Measurements from ENCODE around the gene MOV10. TPM values are rescaled to one million over a fixed set of nuclear protein-coding genes. Genes with fewer than 3 reads are reported as not detected.
"Not testable (repeated sequence)": the region's sequence is repeated elsewhere in the genome, so short reads cannot be mapped to it uniquely, and the experiment has no call there.

Gene MOV10
- total RNA-seq, 2 experiments from 2014 or later: 100 to 102 TPM

DNA sequence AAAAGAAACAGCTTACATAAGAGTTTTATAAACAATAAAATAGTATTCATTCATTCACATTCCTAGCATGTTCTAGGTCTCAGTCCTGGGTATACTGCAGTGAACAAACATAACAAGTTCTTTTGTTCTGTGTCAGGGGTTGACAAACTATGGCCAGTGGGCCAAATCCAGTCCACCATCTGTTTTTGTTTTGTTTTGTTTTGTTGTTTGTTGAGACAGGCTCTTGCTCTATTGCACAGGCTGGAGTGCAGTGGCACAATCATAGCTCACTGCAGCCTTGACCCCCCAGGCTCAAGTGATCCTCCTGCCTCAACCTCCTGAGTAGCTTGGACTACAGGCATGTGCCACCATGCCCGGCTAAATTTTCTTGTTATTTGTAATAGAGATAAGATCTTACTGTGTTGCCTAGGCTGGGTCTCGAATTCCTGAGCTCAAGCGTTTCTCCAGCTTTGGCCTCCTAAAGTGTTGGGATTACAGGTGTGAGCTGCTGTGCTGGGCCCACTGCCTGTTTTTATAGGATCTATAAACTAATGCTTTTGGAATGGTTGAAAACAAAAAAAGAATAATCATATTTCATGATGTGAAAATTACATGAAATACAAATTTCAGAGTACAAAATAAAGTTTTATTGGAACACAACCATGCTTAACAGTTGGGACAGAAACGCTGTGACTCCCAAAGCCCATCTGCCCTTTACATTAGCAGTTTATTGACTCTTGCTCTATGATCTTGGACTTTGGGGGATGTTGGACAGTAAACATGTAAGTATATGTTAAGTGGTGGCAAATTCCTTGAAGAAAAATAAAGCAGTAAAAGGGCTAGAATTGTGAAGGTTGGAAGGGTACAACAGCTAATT, 37.0 kb upstream of the MOV10 start:
- Mint-ChIP-seq H3K36me3 (ENCODE audit: low read depth) (peaks cover 36% of the 10 kb centered on the region), H3K27me3 (no peaks in the 10 kb centered on the region), H3K4me1 (peaks cover 53% of the 10 kb centered on the region), H3K4me3 (no peak overlapping the region), H3K27ac (no peak overlapping the region), H3K9me3 (no peaks in the 10 kb centered on the region)
- ChIA-PET POLR2A (interaction anchor here (0.6 to 5.1 kb wide), 10 partner anchors 7 to 36 kb away, joined by 3 to 76 read pairs (median 4); partner anchors contain the start of genes CAPZA1, MOV10 and ST7L), CTCF (interaction anchor here (1.1 to 2.3 kb wide), 4 partner anchors 15 to 136 kb away, joined by 3 to 9 read pairs (median 7); partner anchors contain the start of gene MOV10)
- no peak for DNase-seq

DNA sequence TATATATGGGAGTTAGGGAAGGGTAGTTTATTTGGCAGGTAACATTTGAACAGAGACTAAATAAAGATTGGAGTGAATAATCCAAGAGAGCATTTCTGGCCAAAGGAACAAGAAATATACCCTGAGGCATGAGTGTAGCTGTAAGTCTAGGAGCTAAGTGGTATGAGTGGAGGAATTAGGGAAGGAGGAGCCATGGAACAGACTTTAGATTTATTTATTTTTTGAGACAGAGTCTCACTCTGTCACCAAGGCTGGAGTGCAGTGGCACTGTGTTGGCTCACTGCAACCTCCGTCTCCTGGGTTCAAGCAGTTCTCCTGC, 36.4 kb upstream of the MOV10 start:
- no peak for DNase-seq
- Mint-ChIP-seq H3K36me3 (ENCODE audit: low read depth) (peaks cover 34% of the 10 kb centered on the region), H3K27me3 (no peaks in the 10 kb centered on the region), H3K27ac (no peak overlapping the region), H3K9me3 (no peaks in the 10 kb centered on the region), H3K4me1 (peaks cover 51% of the 10 kb centered on the region), H3K4me3 (no peak overlapping the region)
- POLR2A ChIA-PET: interaction anchor here (0.7 to 5.1 kb wide), 6 partner anchors 10 to 36 kb away, joined by 3 to 76 read pairs (median 4); partner anchors contain the start of genes CAPZA1, MOV10 and ST7L
- CTCF ChIA-PET: interaction anchor here (1.5 kb wide), 1 partner anchor 14 kb away, joined by 6 read pairs; no protein-coding TSS in a partner anchor

DNA sequence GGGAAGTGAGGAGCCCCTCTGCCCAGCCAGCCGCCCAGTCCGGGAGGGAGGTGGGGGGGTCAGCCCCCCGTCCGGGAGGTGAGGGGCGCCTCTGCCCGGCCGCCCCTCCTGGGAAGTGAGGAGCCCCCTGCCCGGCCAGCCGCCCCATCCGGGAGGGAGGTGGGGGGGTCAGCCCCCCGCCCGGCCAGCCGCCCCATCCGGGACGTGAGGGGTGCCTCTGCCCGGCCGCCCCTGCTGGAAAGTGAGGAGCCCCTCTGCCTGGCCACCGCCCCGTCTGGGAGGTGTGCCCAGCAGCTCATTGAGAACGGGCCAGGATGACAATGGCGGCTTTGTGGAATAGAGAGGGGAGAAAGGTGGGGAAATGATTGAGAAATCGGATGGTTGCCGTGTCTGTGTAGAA, 34.0 kb upstream of the MOV10 start:
- H3K27me3 Mint-ChIP-seq, H3K9me3 Mint-ChIP-seq, DNase-seq, CTCF ChIA-PET, H3K4me3 Mint-ChIP-seq, POLR2A ChIA-PET, H3K27ac Mint-ChIP-seq: not testable (repeated sequence)
- Mint-ChIP-seq H3K36me3 (ENCODE audit: low read depth) (peaks cover 29% of the 10 kb centered on the region), H3K4me1 (peaks cover 39% of the 10 kb centered on the region)

DNA sequence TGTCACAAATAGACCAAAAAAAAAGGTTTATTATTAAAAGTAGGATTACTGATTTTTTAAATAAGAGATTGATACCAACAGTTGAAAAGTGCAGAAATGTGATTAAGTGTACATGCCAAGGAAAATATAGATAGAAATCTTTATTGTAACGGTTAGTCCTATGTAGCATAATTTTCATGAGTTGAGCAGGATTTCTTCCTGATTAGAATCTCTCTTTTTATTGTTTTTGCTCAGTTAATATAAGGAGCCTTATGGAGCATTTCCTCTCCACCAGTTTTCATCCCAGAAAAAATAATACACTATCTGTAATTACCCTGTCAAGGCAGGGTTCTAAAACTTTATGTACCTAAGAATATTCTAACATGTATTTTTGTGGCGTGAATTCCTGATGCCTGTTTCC, 31.4 kb upstream of the MOV10 start:
- H3K4me3 Mint-ChIP-seq: no peak overlapping the region
- ChIA-PET CTCF (no interaction called here), POLR2A (no interaction called here)
- peaks cover 40% of the 10 kb centered on the region for H3K36me3 Mint-ChIP-seq (ENCODE audit: low read depth)
- H3K9me3 Mint-ChIP-seq: no peaks in the 10 kb centered on the region
- DNase-seq: no peak
- H3K27ac Mint-ChIP-seq: no peak overlapping the region
- no peaks in the 10 kb centered on the region for H3K27me3 Mint-ChIP-seq
- H3K4me1 Mint-ChIP-seq: peaks cover 31% of the 10 kb centered on the region

DNA sequence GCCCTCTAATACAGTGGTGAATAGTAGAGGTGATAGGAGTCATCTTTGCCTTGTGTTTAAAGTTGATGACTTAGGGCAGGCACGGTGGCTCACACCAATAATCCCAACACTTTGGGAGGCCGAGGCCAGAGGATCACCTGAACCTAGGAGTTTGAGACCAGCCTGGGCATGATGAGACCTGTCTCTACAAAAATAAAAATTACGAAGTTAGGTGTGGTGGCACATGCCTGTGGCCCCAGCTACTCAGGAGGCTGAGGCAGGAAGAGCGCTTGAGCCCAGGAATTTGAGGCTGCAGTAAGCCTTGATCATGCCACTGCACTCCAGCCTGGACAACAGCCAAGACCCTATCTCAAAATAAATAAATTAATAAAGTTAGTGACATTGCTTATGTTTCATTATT, 28.2 kb upstream of the MOV10 start:
- no peaks in the 10 kb centered on the region for H3K27me3 Mint-ChIP-seq
- H3K4me1 Mint-ChIP-seq: peaks cover 38% of the 10 kb centered on the region
- DNase-seq: no peak
- peaks cover 65% of the 10 kb centered on the region for H3K36me3 Mint-ChIP-seq (ENCODE audit: low read depth)
- H3K27ac Mint-ChIP-seq: no peak overlapping the region
- no peaks in the 10 kb centered on the region for H3K9me3 Mint-ChIP-seq
- POLR2A ChIA-PET: no interaction called here
- CTCF ChIA-PET: interaction anchor here (0.6 to 1.6 kb wide), 4 partner anchors 16 to 481 kb away, joined by 3 to 5 read pairs (median 5); partner anchors contain the start of gene MOV10
- H3K4me3 Mint-ChIP-seq: no peak overlapping the region

DNA sequence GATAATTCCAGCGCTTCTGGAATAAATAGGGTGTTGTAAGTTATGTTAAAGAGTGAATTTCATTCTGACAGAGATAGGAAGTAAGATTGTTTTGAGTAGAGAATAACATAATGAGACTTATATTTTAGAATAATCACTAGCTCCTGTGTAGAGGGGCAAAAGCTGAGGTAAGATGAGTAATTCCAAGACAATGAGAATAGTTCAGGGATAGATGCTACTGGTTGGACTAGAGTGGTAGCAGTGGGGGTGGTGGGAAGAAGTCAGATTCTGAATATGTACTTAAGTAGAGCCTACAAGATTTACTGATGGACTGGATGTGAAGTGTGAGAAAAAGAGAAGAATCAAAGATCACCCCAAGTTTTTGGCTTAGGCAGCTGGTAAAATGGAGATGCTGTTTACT, 23.3 kb upstream of the MOV10 start:
- ChIA-PET POLR2A (interaction anchor here (0.8 to 1.7 kb wide), 4 partner anchors 10 to 33 kb away, joined by 3 to 9 read pairs (median 4); no protein-coding TSS in a partner anchor), CTCF (interaction anchor here (1.0 to 1.5 kb wide), 2 partner anchors 14 to 22 kb away, joined by 3 read pairs; no protein-coding TSS in a partner anchor)
- Mint-ChIP-seq H3K27ac (no peak overlapping the region), H3K4me3 (no peak overlapping the region), H3K27me3 (no peaks in the 10 kb centered on the region), H3K36me3 (ENCODE audit: low read depth) (peaks cover 64% of the 10 kb centered on the region), H3K4me1 (peaks cover 28% of the 10 kb centered on the region), H3K9me3 (no peaks in the 10 kb centered on the region)
- DNase-seq: no peak

DNA sequence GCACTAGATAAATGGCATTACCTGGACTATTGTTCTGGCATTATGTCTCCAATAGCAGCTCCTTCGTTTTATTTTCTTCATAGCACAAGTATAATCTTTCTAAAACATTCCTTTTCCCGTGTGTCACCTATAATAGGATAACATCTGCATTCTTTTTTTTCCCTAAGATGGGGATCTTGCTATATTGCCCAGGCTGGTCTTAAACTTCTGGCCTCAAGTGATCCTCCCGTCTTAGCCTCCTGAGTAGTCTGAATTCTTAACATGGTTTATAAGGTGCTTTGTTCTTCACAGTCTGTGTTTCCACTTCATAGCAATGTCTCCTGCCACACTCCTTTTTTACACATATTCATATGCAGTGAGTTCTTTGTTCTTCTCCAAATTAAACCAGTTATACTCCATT, 8.6 kb upstream of the MOV10 start:
- Mint-ChIP-seq H3K4me1 (peaks cover 38% of the 10 kb centered on the region), H3K36me3 (ENCODE audit: low read depth) (peaks cover 90% of the 10 kb centered on the region), H3K4me3 (no peak overlapping the region), H3K27ac (no peak overlapping the region), H3K27me3 (no peaks in the 10 kb centered on the region), H3K9me3 (no peaks in the 10 kb centered on the region)
- CTCF ChIA-PET: interaction anchor here (0.7 kb wide), 1 partner anchor 9 kb away, joined by 3 read pairs; the partner anchor contains the start of gene MOV10
- POLR2A ChIA-PET: interaction anchor here (1.0 to 5.9 kb wide), 2 partner anchors 8 to 14 kb away, joined by 3 to 49 read pairs; partner anchors contain the start of gene MOV10
- no peak for DNase-seq

DNA sequence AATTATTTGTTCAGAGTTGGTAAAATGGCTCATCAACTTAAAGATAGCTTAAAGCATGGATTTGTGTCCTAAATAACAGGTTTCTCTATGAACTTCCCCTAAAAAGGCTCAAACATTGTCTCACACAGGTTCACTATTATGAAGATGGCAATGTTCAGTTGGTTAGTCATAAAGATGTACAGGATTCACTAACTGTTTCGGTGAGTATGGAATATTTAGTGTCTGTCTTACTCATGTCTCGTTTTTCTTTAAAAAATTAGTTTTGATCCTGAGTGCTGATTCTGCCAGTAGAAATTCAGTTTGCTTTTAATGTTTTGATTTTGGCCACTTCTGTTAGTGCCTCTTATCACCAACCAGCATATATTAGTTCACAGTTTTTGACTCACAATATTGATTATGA, 7.5 kb upstream of the MOV10 start:
- CTCF ChIA-PET: no interaction called here
- peak overlapping the region; percentile 62 for H3K27ac Mint-ChIP-seq
- H3K36me3 Mint-ChIP-seq (ENCODE audit: low read depth): peaks cover 90% of the 10 kb centered on the region
- no peaks in the 10 kb centered on the region for H3K9me3 Mint-ChIP-seq
- H3K27me3 Mint-ChIP-seq: no peaks in the 10 kb centered on the region
- peaks cover 38% of the 10 kb centered on the region for H3K4me1 Mint-ChIP-seq
- H3K4me3 Mint-ChIP-seq: no peak overlapping the region
- POLR2A ChIA-PET: interaction anchor here (2.7 kb wide), 1 partner anchor 48 kb away, joined by 24 read pairs; the partner anchor contains the start of genes CAPZA1 and ST7L
- no peak for DNase-seq

DNA sequence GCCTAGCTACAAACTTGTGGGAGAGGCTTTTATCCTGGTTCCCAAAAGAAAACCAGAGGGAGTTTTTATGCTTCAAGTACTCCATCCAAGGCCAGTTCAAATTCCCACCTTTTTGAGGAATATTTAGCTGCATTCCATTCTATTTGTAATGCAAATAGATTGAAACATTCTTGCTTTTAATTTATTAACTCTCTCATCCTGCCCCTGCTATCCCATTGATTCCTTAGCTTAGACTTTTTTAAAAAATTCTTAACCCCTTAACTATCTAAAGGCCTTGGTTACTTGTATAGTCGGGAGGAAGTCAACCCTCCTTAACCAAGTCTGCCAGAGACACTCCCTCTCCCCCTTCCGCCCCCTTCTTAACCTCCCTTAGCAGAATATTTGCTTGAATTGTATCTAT, 2.5 kb upstream of the MOV10 start:
- POLR2A ChIA-PET: interaction anchor here (4.7 to 5.2 kb wide), 4 partner anchors 9 to 52 kb away, joined by 32 to 101 read pairs (median 50); partner anchors contain the start of genes CAPZA1, PPM1J, RHOC and ST7L
- H3K27ac Mint-ChIP-seq: no peak overlapping the region
- DNase-seq: no peak
- CTCF ChIA-PET: interaction anchor here (1.2 to 2.3 kb wide), 3 partner anchors 11 to 36 kb away, joined by 4 to 10 read pairs (median 5); partner anchors contain the start of gene RHOC
- H3K4me3 Mint-ChIP-seq: no peak overlapping the region
- H3K27me3 Mint-ChIP-seq: no peaks in the 10 kb centered on the region
- peaks cover 56% of the 10 kb centered on the region for H3K4me1 Mint-ChIP-seq
- no peaks in the 10 kb centered on the region for H3K9me3 Mint-ChIP-seq
- peaks cover 85% of the 10 kb centered on the region for H3K36me3 Mint-ChIP-seq (ENCODE audit: low read depth)

DNA sequence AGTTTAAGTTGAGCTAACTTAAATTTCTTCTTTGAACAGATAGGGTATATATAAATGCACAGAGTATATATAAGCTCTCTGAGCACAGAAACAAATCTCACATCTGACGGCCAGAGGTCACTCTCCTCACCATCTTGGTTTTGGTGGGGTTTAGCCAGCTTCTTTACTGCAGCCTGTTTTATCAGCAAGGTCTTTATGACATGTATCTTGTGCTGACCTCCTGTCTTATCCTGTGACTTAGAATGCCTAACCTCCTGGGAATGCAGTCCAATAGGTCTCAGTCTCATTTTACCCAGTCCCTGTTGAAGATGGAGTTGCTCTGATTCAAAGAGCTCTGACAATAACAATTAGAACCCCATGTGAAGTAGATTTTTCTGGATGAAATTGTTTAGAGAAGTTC, 1.6 kb upstream of the MOV10 start:
- Mint-ChIP-seq H3K4me3 (no peak overlapping the region), H3K36me3 (ENCODE audit: low read depth) (peaks cover 83% of the 10 kb centered on the region), H3K27me3 (no peaks in the 10 kb centered on the region), H3K4me1 (peaks cover 53% of the 10 kb centered on the region), H3K27ac (no peak overlapping the region), H3K9me3 (no peaks in the 10 kb centered on the region)
- CTCF ChIA-PET: interaction anchor here (1.5 to 3.2 kb wide), 8 partner anchors 8 to 281 kb away, joined by 3 to 15 read pairs (median 8); partner anchors contain the start of genes PPM1J and RHOC
- no peak for DNase-seq
- POLR2A ChIA-PET: interaction anchor here (3.7 to 5.2 kb wide), 5 partner anchors 10 to 53 kb away, joined by 19 to 101 read pairs (median 49); partner anchors contain the start of genes CAPZA1, PPM1J, RHOC and ST7L

DNA sequence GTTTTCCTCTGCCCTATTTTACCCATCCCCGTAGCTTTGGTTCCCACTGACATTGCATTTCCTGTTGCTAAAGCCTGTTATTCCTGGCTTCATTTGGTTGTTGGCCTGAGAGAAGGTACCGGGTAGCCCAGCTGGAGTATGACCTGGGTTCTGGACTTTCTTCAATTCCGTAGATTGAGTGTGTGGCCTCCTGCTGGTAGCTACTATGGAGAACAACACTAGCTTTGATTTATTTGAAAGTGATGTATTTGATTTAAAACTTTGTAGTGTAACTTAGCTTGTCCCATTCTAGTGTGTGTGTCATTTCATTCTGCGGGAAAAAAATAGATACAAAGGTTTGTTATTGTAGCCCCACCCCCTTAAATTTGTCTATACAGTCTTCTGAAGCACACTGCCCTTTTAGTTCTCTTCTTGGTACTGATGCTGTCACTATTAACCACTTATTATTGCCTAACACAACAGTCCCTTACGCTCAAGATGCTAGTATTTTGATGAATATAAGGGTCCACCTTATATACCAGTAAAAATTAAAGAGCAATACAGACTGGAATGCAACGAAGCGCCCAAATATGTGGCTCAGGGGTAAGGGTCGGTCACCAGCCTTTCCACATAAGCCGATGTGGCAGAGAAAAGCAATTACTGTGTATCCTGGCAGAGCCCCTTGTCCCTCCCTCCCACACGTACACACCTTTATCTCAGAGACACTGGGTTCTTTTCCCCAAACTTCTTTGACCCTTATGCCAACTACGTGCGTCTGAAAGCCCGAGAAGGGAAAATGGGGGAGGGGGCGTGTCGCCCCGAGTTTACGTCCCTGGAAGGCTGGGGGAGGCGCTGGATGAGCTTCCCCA, 643 bp upstream of the MOV10 start:
- peak overlapping the region; percentile 96 for H3K4me3 Mint-ChIP-seq
- H3K36me3 Mint-ChIP-seq (ENCODE audit: low read depth): peaks cover 79% of the 10 kb centered on the region
- no peaks in the 10 kb centered on the region for H3K9me3 Mint-ChIP-seq
- ChIA-PET CTCF (interaction anchor here (0.6 to 3.2 kb wide), 16 partner anchors 8 to 927 kb away, joined by 3 to 22 read pairs (median 6); partner anchors contain the start of genes LRIG2, PPM1J and RHOC), POLR2A (interaction anchor here (0.8 to 5.2 kb wide), 20 partner anchors 11 to 283 kb away, joined by 3 to 101 read pairs (median 6); partner anchors contain the start of genes CAPZA1, PPM1J, RHOC and ST7L)
- H3K4me1 Mint-ChIP-seq: peaks cover 48% of the 10 kb centered on the region
- no peaks in the 10 kb centered on the region for H3K27me3 Mint-ChIP-seq
- no peak for DNase-seq
- peak overlapping the region; percentile 91 for H3K27ac Mint-ChIP-seq
